Muscle layer of duodenum (tissue), 2 donors: Measurements from ENCODE around the gene SSU72.
"Not testable (repeated sequence)": the region's sequence is repeated elsewhere in the genome, so short reads cannot be mapped to it uniquely, and the experiment has no call there.

ENCODE experiments used
- H3K27ac ChIP-seq: one replicate; pipeline ENCODE4 v1.7.0; 2013; ENCODE audit warnings: mild to moderate bottlenecking, low read length
- H3K27me3 ChIP-seq: one replicate; pipeline ENCODE4 v1.7.0; 2013; ENCODE audit warnings: low read depth, mild to moderate bottlenecking, control low read depth, low read length
- H3K36me3 ChIP-seq, 2 donors: one replicate each; pipeline ENCODE4 v1.7.0; 2013; ENCODE audit warnings: low read length in 2 of 2, control low read depth in 1 of 2, mild to moderate bottlenecking in 1 of 2; ENCODE audit not compliant: insufficient read depth in 2 of 2, control insufficient read depth in 1 of 2
- H3K4me1 ChIP-seq, 2 donors: one replicate each; pipeline ENCODE4 v1.7.0; 2013; ENCODE audit warnings: low read length in 2 of 2, mild to moderate bottlenecking in 2 of 2, control low read depth in 1 of 2, moderate library complexity in 1 of 2; ENCODE audit not compliant: insufficient read depth in 2 of 2, control insufficient read depth in 1 of 2
- H3K4me3 ChIP-seq, 2 donors: one replicate each; pipeline ENCODE4 v1.7.0; 2013; ENCODE audit warnings: low read length in 2 of 2, low read depth in 1 of 2, mild to moderate bottlenecking in 1 of 2
- H3K9me3 ChIP-seq, 2 donors: one replicate each; pipeline ENCODE4 v1.7.0; 2013; ENCODE audit warnings: low read length in 2 of 2, control low read depth in 1 of 2, mild to moderate bottlenecking in 1 of 2; ENCODE audit not compliant: control insufficient read depth in 1 of 2
- donor health status: healthy.

SSU72 gene

GRCh38 chr1:1537626-1538250 lies 36.9 kb downstream of the SSU72 start:
- no peak overlapping the region for H3K4me3 ChIP-seq
- H3K27me3 ChIP-seq, result no peaks in the 10 kb centered on the region
- H3K27ac ChIP-seq, result no peak overlapping the region
- H3K36me3 ChIP-seq, result peaks cover 4 to 10% of the 10 kb centered on the region in 2 donors
- H3K4me1 ChIP-seq, result peaks cover 0 to 29% of the 10 kb centered on the region in 2 donors
- no peaks in the 10 kb centered on the region for H3K9me3 ChIP-seq

- Histone ChIP-seq H3K27ac (no peak overlapping the region), H3K27me3 (no peaks in the 10 kb centered on the region), H3K4me1 (peaks cover 0 to 29% of the 10 kb centered on the region in 2 donors), H3K4me3 (no peak overlapping the region), H3K9me3 (no peaks in the 10 kb centered on the region), H3K36me3 (peaks cover 3 to 4% of the 10 kb centered on the region in 2 donors)
Measured at GRCh38 chr1:1536938-1537546, 37.6 kb downstream of the SSU72 start.

GRCh38 chr1:1536019-1536937 lies 38.4 kb downstream of the SSU72 start:
- no peak overlapping the region for H3K27ac ChIP-seq
- no peak overlapping the region for H3K4me3 ChIP-seq
- H3K36me3 ChIP-seq, result no peaks in the 10 kb centered on the region
- H3K9me3 ChIP-seq, result no peaks in the 10 kb centered on the region
- H3K27me3 ChIP-seq, result no peaks in the 10 kb centered on the region
- H3K4me1 ChIP-seq, result peaks cover 0 to 29% of the 10 kb centered on the region in 2 donors

GRCh38 chr1:1535201-1536018 lies 39.3 kb downstream of the SSU72 start:
- H3K27me3 ChIP-seq, result no peaks in the 10 kb centered on the region
- no peak overlapping the region for H3K27ac ChIP-seq
- peaks cover 0 to 24% of the 10 kb centered on the region in 2 donors for H3K4me1 ChIP-seq
- H3K9me3 ChIP-seq, result no peaks in the 10 kb centered on the region
- H3K36me3 ChIP-seq, result no peaks in the 10 kb centered on the region
- no peak overlapping the region for H3K4me3 ChIP-seq

- Histone ChIP-seq H3K4me1 (peaks cover 0 to 24% of the 10 kb centered on the region in 2 donors), H3K9me3 (no peaks in the 10 kb centered on the region), H3K4me3 (no peak overlapping the region), H3K27ac (no peak overlapping the region), H3K36me3 (peaks cover 4 to 7% of the 10 kb centered on the region in 2 donors), H3K27me3 (no peaks in the 10 kb centered on the region)
Measured at GRCh38 chr1:1534401-1535154, 40.1 kb downstream of the SSU72 start.

GRCh38 chr1:1533894-1534291 lies 40.8 kb downstream of the SSU72 start:
- H3K27me3 ChIP-seq, H3K9me3 ChIP-seq, H3K27ac ChIP-seq, H3K4me3 ChIP-seq: not testable (repeated sequence)
- Histone ChIP-seq H3K4me1 (peaks cover 0 to 17% of the 10 kb centered on the region in 2 donors), H3K36me3 (peaks cover 5 to 10% of the 10 kb centered on the region in 2 donors)

- Histone ChIP-seq H3K36me3 (peaks cover 5 to 16% of the 10 kb centered on the region in 2 donors), H3K4me1 (peaks cover 0 to 12% of the 10 kb centered on the region in 2 donors)
- H3K4me3 ChIP-seq, H3K9me3 ChIP-seq, H3K27ac ChIP-seq, H3K27me3 ChIP-seq: not testable (repeated sequence)
Measured at GRCh38 chr1:1533176-1533893, 41.3 kb downstream of the SSU72 start.

- H3K27ac ChIP-seq, result no peak overlapping the region
- no peaks in the 10 kb centered on the region for H3K27me3 ChIP-seq
- no peak overlapping the region for H3K4me3 ChIP-seq
- peaks cover 0 to 8% of the 10 kb centered on the region in 2 donors for H3K4me1 ChIP-seq
- peaks cover 5 to 29% of the 10 kb centered on the region in 2 donors for H3K36me3 ChIP-seq
- H3K9me3 ChIP-seq, result no peaks in the 10 kb centered on the region
Measured at GRCh38 chr1:1531947-1532346, 42.7 kb downstream of the SSU72 start.

GRCh38 chr1:1529936-1530335 lies 44.7 kb downstream of the SSU72 start:
- Histone ChIP-seq H3K27me3 (no peaks in the 10 kb centered on the region), H3K9me3 (no peaks in the 10 kb centered on the region), H3K36me3 (peaks cover 5 to 34% of the 10 kb centered on the region in 2 donors), H3K4me1 (no peaks in the 10 kb centered on the region), H3K4me3 (no peak overlapping the region), H3K27ac (no peak overlapping the region)

GRCh38 chr1:1529321-1529720 lies 45.3 kb downstream of the SSU72 start:
- Histone ChIP-seq H3K9me3 (no peaks in the 10 kb centered on the region), H3K4me1 (no peaks in the 10 kb centered on the region), H3K27ac (no peak overlapping the region), H3K36me3 (peaks cover 5 to 36% of the 10 kb centered on the region in 2 donors), H3K4me3 (no peak overlapping the region), H3K27me3 (no peaks in the 10 kb centered on the region)
